Measurements from ENCODE around the gene CFAP161.

Gene CFAP161
- total RNA-seq, result 0 to 0.49 (median 0.25) reads per million in 3 experiments

- DNase-seq, result no peak
These were observed at the start of gene CFAP161 for GRCh38 chr15:81133782-81134461. Gene CFAP161 (plus strand): TSS chr15:81134270. CDS start chr15:81134330, 60 bp downstream.

GRCh38 chr15:81084716-81085115, 49.4 kb upstream of the CFAP161 start:
- no peak for DNase-seq

GRCh38 chr15:81085213-81085612, 48.9 kb upstream of the CFAP161 start:
- DNase-seq, result no peak

GRCh38 chr15:81085898-81086297, 48.2 kb upstream of the CFAP161 start:
- DNase-seq, result no peak

- DNase-seq, result no peak
These were observed 47.0 kb upstream of the CFAP161 start for GRCh38 chr15:81087066-81087465.

- DNase-seq, result no peak
These were observed 46.4 kb upstream of the CFAP161 start for GRCh38 chr15:81087694-81088093.

- DNase-seq, result no peak
These were observed 45.5 kb upstream of the CFAP161 start for GRCh38 chr15:81088470-81089013.

GRCh38 chr15:81091889-81092558, 42.0 kb upstream of the CFAP161 start:
- no peak for DNase-seq

GRCh38 chr15:81092559-81092902, 41.5 kb upstream of the CFAP161 start:
- no peak for DNase-seq

GRCh38 chr15:81093961-81094360, 40.1 kb upstream of the CFAP161 start:
- DNase-seq, result no peak

- DNase-seq, result no peak
These were observed 38.2 kb upstream of the CFAP161 start for GRCh38 chr15:81095690-81096365.

- no peak for DNase-seq
These were observed 37.7 kb upstream of the CFAP161 start for GRCh38 chr15:81096398-81096797.

GRCh38 chr15:81097116-81097889, 36.8 kb upstream of the CFAP161 start:
- no peak for DNase-seq

GRCh38 chr15:81097890-81098280, 36.2 kb upstream of the CFAP161 start:
- DNase-seq, result no peak

- DNase-seq, result no peak
These were observed 35.7 kb upstream of the CFAP161 start for GRCh38 chr15:81098349-81098748.

GRCh38 chr15:81098861-81099651, 35.0 kb upstream of the CFAP161 start:
- no peak for DNase-seq

GRCh38 chr15:81101894-81102815, 31.9 kb upstream of the CFAP161 start:
- DNase-seq, result no peak

GRCh38 chr15:81103857-81104256, 30.2 kb upstream of the CFAP161 start:
- no peak for DNase-seq

GRCh38 chr15:81105545-81105944, 28.5 kb upstream of the CFAP161 start:
- DNase-seq, result no peak

GRCh38 chr15:81106560-81106959, 27.5 kb upstream of the CFAP161 start:
- DNase-seq, result peak; percentile 24

GRCh38 chr15:81107889-81108288, 26.2 kb upstream of the CFAP161 start:
- DNase-seq, result no peak
